Neuron (in vitro differentiated cells): ENCODE data around the gene PLB1.

ENCODE experiments used
- H2AFZ ChIP-seq: one replicate; pipeline ENCODE4 v1.6.1; 2013; ENCODE audit warnings: low read depth, mild to moderate bottlenecking, inconsistent platforms, low read length, moderate library complexity
- H3K27me3 ChIP-seq: one replicate; pipeline ENCODE4 v1.6.1; 2013; ENCODE audit warnings: low read length; ENCODE audit not compliant: insufficient read depth
- H3K36me3 ChIP-seq: one replicate; pipeline ENCODE4 v1.6.1; 2013; ENCODE audit warnings: low read length; ENCODE audit not compliant: insufficient read depth
- H3K4me1 ChIP-seq: one replicate; pipeline ENCODE4 v1.6.1; 2013; ENCODE audit warnings: low read length; ENCODE audit not compliant: insufficient read depth
- H3K4me3 ChIP-seq: 2 replicates; pipeline ENCODE4 v1.5.1; 2013; ENCODE audit warnings: mild to moderate bottlenecking, low read length, moderate library complexity
- H3K9me3 ChIP-seq: one replicate; pipeline ENCODE4 v1.6.1; 2013; ENCODE audit warnings: low read length

Gene PLB1

GRCh38 chr2:28495551-28496250 is at the start of gene PLB1:
PLB1 (plus strand) TSS chr2:28496060; CDS start chr2:28496115, 55 bp downstream.
- no peaks in the 10 kb centered on the region for H3K4me1 ChIP-seq
- no peaks in the 10 kb centered on the region for H3K9me3 ChIP-seq
- peaks cover 15% of the 10 kb centered on the region for H3K27me3 ChIP-seq
- no peak within 1 kb of the TSS for H2AFZ ChIP-seq
- H3K36me3 ChIP-seq, result no peaks in the 10 kb centered on the region
- no peak within 1 kb of the TSS for H3K4me3 ChIP-seq

GRCh38 chr2:28446531-28446930 is 49.3 kb upstream of the PLB1 start:
- Histone ChIP-seq H3K27me3 (no peaks in the 10 kb centered on the region), H3K9me3 (no peaks in the 10 kb centered on the region), H2AFZ (no peak overlapping the region), H3K36me3 (no peaks in the 10 kb centered on the region), H3K4me1 (no peaks in the 10 kb centered on the region), H3K4me3 (no peak overlapping the region)

GRCh38 chr2:28447086-28447485 is 48.8 kb upstream of the PLB1 start:
- H3K36me3 ChIP-seq, result no peaks in the 10 kb centered on the region
- no peak overlapping the region for H2AFZ ChIP-seq
- H3K27me3 ChIP-seq, result no peaks in the 10 kb centered on the region
- no peaks in the 10 kb centered on the region for H3K9me3 ChIP-seq
- no peaks in the 10 kb centered on the region for H3K4me1 ChIP-seq
- H3K4me3 ChIP-seq, result no peak overlapping the region

GRCh38 chr2:28447943-28448792 is 47.7 kb upstream of the PLB1 start:
- no peaks in the 10 kb centered on the region for H3K9me3 ChIP-seq
- no peaks in the 10 kb centered on the region for H3K36me3 ChIP-seq

GRCh38 chr2:28448793-28449100 is 47.1 kb upstream of the PLB1 start:
- H3K4me1 ChIP-seq, result no peaks in the 10 kb centered on the region
- H2AFZ ChIP-seq, result no peak overlapping the region
- H3K27me3 ChIP-seq, result no peaks in the 10 kb centered on the region
- H3K4me3 ChIP-seq, result no peak overlapping the region
- H3K36me3 ChIP-seq, result no peaks in the 10 kb centered on the region
- H3K9me3 ChIP-seq, result no peaks in the 10 kb centered on the region

More at GRCh38 chr2:28447943-28448792, 47.7 kb upstream of the PLB1 start:
- H3K4me1 ChIP-seq, result no peaks in the 10 kb centered on the region
- H3K27me3 ChIP-seq, result no peaks in the 10 kb centered on the region
- no peak overlapping the region for H3K4me3 ChIP-seq
- H2AFZ ChIP-seq, result no peak overlapping the region

GRCh38 chr2:28449126-28449487 is 46.8 kb upstream of the PLB1 start:
- Histone ChIP-seq H3K36me3 (no peaks in the 10 kb centered on the region), H3K4me1 (no peaks in the 10 kb centered on the region), H3K27me3 (no peaks in the 10 kb centered on the region), H2AFZ (no peak overlapping the region), H3K4me3 (no peak overlapping the region), H3K9me3 (no peaks in the 10 kb centered on the region)

GRCh38 chr2:28449488-28450395 is 46.1 kb upstream of the PLB1 start:
- Histone ChIP-seq H3K4me1 (no peaks in the 10 kb centered on the region), H3K27me3 (no peaks in the 10 kb centered on the region), H3K9me3 (no peaks in the 10 kb centered on the region), H3K4me3 (no peak overlapping the region), H3K36me3 (no peaks in the 10 kb centered on the region), H2AFZ (no peak overlapping the region)

GRCh38 chr2:28450901-28451565 is 44.8 kb upstream of the PLB1 start:
- Histone ChIP-seq H2AFZ (no peak overlapping the region), H3K4me1 (no peaks in the 10 kb centered on the region), H3K4me3 (no peak overlapping the region), H3K27me3 (no peaks in the 10 kb centered on the region), H3K36me3 (no peaks in the 10 kb centered on the region), H3K9me3 (no peaks in the 10 kb centered on the region)

GRCh38 chr2:28451793-28452533 is 43.9 kb upstream of the PLB1 start:
- Histone ChIP-seq H2AFZ (no peak overlapping the region), H3K9me3 (no peaks in the 10 kb centered on the region), H3K4me1 (no peaks in the 10 kb centered on the region), H3K36me3 (no peaks in the 10 kb centered on the region), H3K4me3 (no peak overlapping the region), H3K27me3 (no peaks in the 10 kb centered on the region)

- H3K27me3 ChIP-seq, result no peaks in the 10 kb centered on the region
- H3K9me3 ChIP-seq, result no peaks in the 10 kb centered on the region
- no peak overlapping the region for H2AFZ ChIP-seq
- H3K4me1 ChIP-seq, result no peaks in the 10 kb centered on the region
- H3K4me3 ChIP-seq, result no peak overlapping the region
- H3K36me3 ChIP-seq, result no peaks in the 10 kb centered on the region
Measured at GRCh38 chr2:28452534-28453081, 43.3 kb upstream of the PLB1 start.

GRCh38 chr2:28453396-28453795 is 42.5 kb upstream of the PLB1 start:
- Histone ChIP-seq H3K27me3 (no peaks in the 10 kb centered on the region), H3K4me3 (no peak overlapping the region), H3K9me3 (no peaks in the 10 kb centered on the region), H3K36me3 (no peaks in the 10 kb centered on the region), H3K4me1 (no peaks in the 10 kb centered on the region), H2AFZ (no peak overlapping the region)
